ENCODE measurements around the gene PCDHGA11. TPM values are rescaled to one million over a fixed set of nuclear protein-coding genes. Genes with fewer than 3 reads are reported as not detected.
"Not testable (repeated sequence)": the region's sequence is repeated elsewhere in the genome, so short reads cannot be mapped to it uniquely, and the experiment has no call there.

PCDHGA11 gene
- total RNA-seq, 1 donor from 2014 or later: 1.8 TPM

GRCh38 chr5:141389153-141390042 is 31.5 kb upstream of the PCDHGA11 start:
- peaks cover 57% of the 10 kb centered on the region for H3K36me3 Mint-ChIP-seq (ENCODE audit: low read depth)
- H3K4me3 Mint-ChIP-seq: no peak overlapping the region
- H3K4me1 Mint-ChIP-seq: no peaks in the 10 kb centered on the region
- peaks cover 31% of the 10 kb centered on the region for H3K9me3 Mint-ChIP-seq
- peak overlapping the region; percentile 41 for H3K27ac Mint-ChIP-seq (ENCODE audit: unreplicated experiment)
- H3K27me3 Mint-ChIP-seq (ENCODE audit: low read depth): no peaks in the 10 kb centered on the region
- TF ChIP-seq, protein P1, sequence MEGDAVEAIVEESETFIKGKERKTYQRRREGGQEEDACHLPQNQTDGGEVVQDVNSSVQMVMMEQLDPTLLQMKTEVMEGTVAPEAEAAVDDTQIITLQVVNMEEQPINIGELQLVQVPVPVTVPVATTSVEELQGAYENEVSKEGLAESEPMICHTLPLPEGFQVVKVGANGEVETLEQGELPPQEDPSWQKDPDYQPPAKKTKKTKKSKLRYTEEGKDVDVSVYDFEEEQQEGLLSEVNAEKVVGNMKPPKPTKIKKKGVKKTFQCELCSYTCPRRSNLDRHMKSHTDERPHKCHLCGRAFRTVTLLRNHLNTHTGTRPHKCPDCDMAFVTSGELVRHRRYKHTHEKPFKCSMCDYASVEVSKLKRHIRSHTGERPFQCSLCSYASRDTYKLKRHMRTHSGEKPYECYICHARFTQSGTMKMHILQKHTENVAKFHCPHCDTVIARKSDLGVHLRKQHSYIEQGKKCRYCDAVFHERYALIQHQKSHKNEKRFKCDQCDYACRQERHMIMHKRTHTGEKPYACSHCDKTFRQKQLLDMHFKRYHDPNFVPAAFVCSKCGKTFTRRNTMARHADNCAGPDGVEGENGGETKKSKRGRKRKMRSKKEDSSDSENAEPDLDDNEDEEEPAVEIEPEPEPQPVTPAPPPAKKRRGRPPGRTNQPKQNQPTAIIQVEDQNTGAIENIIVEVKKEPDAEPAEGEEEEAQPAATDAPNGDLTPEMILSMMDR (conservative IDR thresholded peaks at IDR 0.05): no peak
- DNase-seq (ENCODE audit: low read depth, low spot score): no peak

- H3K9me3 Mint-ChIP-seq: peaks cover 24% of the 10 kb centered on the region
- H3K27ac Mint-ChIP-seq (ENCODE audit: unreplicated experiment): no peak within 1 kb of the TSS
- H3K36me3 Mint-ChIP-seq (ENCODE audit: low read depth): peaks cover 43% of the 10 kb centered on the region
- no peaks in the 10 kb centered on the region for H3K27me3 Mint-ChIP-seq (ENCODE audit: low read depth)
- TF ChIP-seq, protein P1 (conservative IDR thresholded peaks at IDR 0.05): no peak
- DNase-seq (ENCODE audit: low read depth, low spot score): no peak
- H3K4me1 Mint-ChIP-seq: no peaks in the 10 kb centered on the region
- H3K4me3 Mint-ChIP-seq: no peak within 1 kb of the TSS
Measured at GRCh38 chr5:141392429-141393198, 28.2 kb upstream of the PCDHGA11 start, which contains the start of gene PCDHGA8. TSS of gene PCDHGA8 (plus strand) at chr5:141392633. CDS start at chr5:141392814, 181 bp downstream.

GRCh38 chr5:141393267-141393666 is 27.6 kb upstream of the PCDHGA11 start:
- Mint-ChIP-seq H3K36me3 (ENCODE audit: low read depth) (peaks cover 43% of the 10 kb centered on the region), H3K9me3 (peaks cover 24% of the 10 kb centered on the region), H3K4me1 (no peaks in the 10 kb centered on the region), H3K27me3 (ENCODE audit: low read depth) (no peaks in the 10 kb centered on the region), H3K27ac (ENCODE audit: unreplicated experiment) (no peak overlapping the region), H3K4me3 (no peak overlapping the region)
- TF ChIP-seq, protein P1 (conservative IDR thresholded peaks at IDR 0.05): no peak
- DNase-seq (ENCODE audit: low read depth, low spot score): no peak

GRCh38 chr5:141394401-141395187 is 26.3 kb upstream of the PCDHGA11 start:
- H3K27ac Mint-ChIP-seq (ENCODE audit: unreplicated experiment); DNase-seq (ENCODE audit: low read depth, low spot score); H3K4me1 Mint-ChIP-seq; H3K27me3 Mint-ChIP-seq (ENCODE audit: low read depth); H3K4me3 Mint-ChIP-seq: not testable (repeated sequence)
- Mint-ChIP-seq H3K36me3 (ENCODE audit: low read depth) (peaks cover 43% of the 10 kb centered on the region), H3K9me3 (peaks cover 26% of the 10 kb centered on the region)

GRCh38 chr5:141397756-141398551 is 22.9 kb upstream of the PCDHGA11 start, which contains the start of gene PCDHGB5:
TSS of gene PCDHGB5 (plus strand) at chr5:141397947. CDS start at chr5:141398128, 181 bp downstream.
- Mint-ChIP-seq H3K36me3 (ENCODE audit: low read depth) (peaks cover 33% of the 10 kb centered on the region), H3K9me3 (peaks cover 22% of the 10 kb centered on the region)
- not testable (repeated sequence) for H3K27ac Mint-ChIP-seq (ENCODE audit: unreplicated experiment); H3K4me1 Mint-ChIP-seq; H3K27me3 Mint-ChIP-seq (ENCODE audit: low read depth); DNase-seq (ENCODE audit: low read depth, low spot score); H3K4me3 Mint-ChIP-seq
